Kidney (tissue), 14 donors: ENCODE results near the gene ARID5B. TPM values are rescaled to one million over a fixed set of nuclear protein-coding genes. Genes with fewer than 3 reads are reported as not detected.

ENCODE experiments used
- DNase-seq, 5 donors: peaks; one replicate each; pipeline ENCODE4 v3.0.0-alpha.2; 2013 to 2020
- FAIRE-seq: peaks from 2 replicates; lab custom pipeline; 2012; peaks lifted over from hg19 to GRCh38; lab: Jason Lieb, UNC
- H3K27ac ChIP-seq, 2 donors: one replicate each; pipeline ENCODE4 v1.7.0; 2013; ENCODE audit warnings: low read depth in 2 of 2, low read length in 2 of 2, inconsistent platforms in 1 of 2
- H3K27me3 ChIP-seq: one replicate; pipeline ENCODE4 v1.7.1; 2013; ENCODE audit warnings: low read length, inconsistent platforms; ENCODE audit not compliant: control insufficient read depth, insufficient read depth
- H3K36me3 ChIP-seq, 3 donors: one replicate each; pipeline versions ENCODE4 v1.7.0 to v1.7.1; 2013; ENCODE audit warnings: low read length in 3 of 3, control low read depth in 1 of 3, inconsistent platforms in 1 of 3; ENCODE audit not compliant: insufficient read depth in 3 of 3, control insufficient read depth in 2 of 3
- H3K4me1 ChIP-seq, 3 donors: one replicate each; pipeline versions ENCODE4 v1.7.0 to v1.7.1; 2013; ENCODE audit warnings: low read length in 3 of 3, inconsistent platforms in 1 of 3, low read depth in 1 of 3; ENCODE audit not compliant: control insufficient read depth in 2 of 3, insufficient read depth in 2 of 3
- H3K4me3 ChIP-seq, 3 donors: one replicate each; pipeline versions ENCODE4 v1.7.0 to v1.8.1; 2013; ENCODE audit warnings: low read length in 3 of 3, control low read depth in 1 of 3, inconsistent platforms in 1 of 3
- H3K9ac ChIP-seq, 3 donors: one replicate each; pipeline versions ENCODE4 v1.7.0 to v1.7.1; 2013; ENCODE audit warnings: low read length in 3 of 3, control low read depth in 1 of 3, inconsistent platforms in 1 of 3
- H3K9me3 ChIP-seq, 3 donors: one replicate each; pipeline versions ENCODE4 v1.7.0 to v1.7.1; 2013; ENCODE audit warnings: low read length in 3 of 3, control low read depth in 1 of 3, inconsistent platforms in 1 of 3; ENCODE audit not compliant: control insufficient read depth in 2 of 3, insufficient read depth in 1 of 3
- CTCF ChIP-seq: IDR thresholded peaks from 3 replicates; pipeline ENCODE4 v1.5.1; 2012; ENCODE audit warnings: mild to moderate bottlenecking, moderate library complexity, borderline replicate concordance; ENCODE audit not compliant: insufficient read depth; ENCODE audit errors: extremely low read depth
- intact Hi-C: fragments of 100-400 bp; cut with DNase I; formaldehyde crosslinking; loops from one replicate; pipeline ENCODE4 v1.11.1; 2022
- polyA plus RNA-seq: library from polyadenylated mRNA; stranded (reverse); fragments of 350-450 nt; fragmentation: Illumina TruSeq; extraction: RNeasy Lipid Tissue Mini Kit (QIAGEN cat#74804); gene quantifications from one replicate; pipeline ENCODE4 v1.2.3, GENCODE V29; 2014; ENCODE audit warnings: low read depth, low replicate concordance; ENCODE audit not compliant: insufficient read depth
- total RNA-seq: library from RNA; stranded (reverse); fragmentation: NEBNext Ultra II Directional; extraction: Animal tissue kit (Norgen Biotek cat#: 25700); gene quantifications from one replicate; pipeline ENCODE4 v1.2.1, GENCODE V29; 2021
- donor health status: control.
- donor health status: control.
- donor health status: control.
- donor health status: control.
- donor health status: control.
- donor health status: DM: yes; HTN: yes; CAD: no.
- donor health status: Normal renal cell carcinoma (clear cell type).

The ARID5B gene
- total and polyA plus RNA-seq, 2 donors from 2014 or later = 8.6 to 77.9 TPM

DNA sequence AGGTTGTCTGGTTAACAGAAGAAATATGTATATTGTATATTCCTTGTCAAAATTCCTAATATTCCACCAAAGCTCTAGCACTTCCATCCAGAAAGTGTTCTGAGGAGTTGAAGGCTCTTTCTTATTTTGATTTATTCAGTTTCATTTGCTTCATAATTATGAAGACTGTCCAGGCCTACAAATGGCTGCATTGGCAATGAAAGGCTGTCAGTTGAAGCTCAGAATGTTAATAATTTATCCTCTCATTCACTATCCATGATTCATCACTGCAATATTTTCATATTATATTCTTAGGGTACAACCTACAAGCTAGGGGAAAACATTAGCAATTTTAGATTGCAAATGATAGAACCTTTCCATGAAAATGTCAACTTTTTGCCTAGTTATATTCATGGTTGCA, 57.3 kb downstream of the ARID5B start:
- Histone ChIP-seq H3K27me3 (no peaks in the 10 kb centered on the region), H3K4me1 (peaks cover 0 to 8% (median 6%) of the 10 kb centered on the region in 3 donors), H3K27ac (no peak overlapping the region), H3K36me3 (no peaks in the 10 kb centered on the region), H3K9me3 (no peaks in the 10 kb centered on the region), H3K9ac (no peak overlapping the region), H3K4me3 (no peak overlapping the region)
- no peak for FAIRE-seq
- intact Hi-C loops = no loop called here
- no peak for DNase-seq
- TF ChIP-seq CTCF = no peak

- no peak overlapping the region for H3K9ac ChIP-seq
- H3K27ac ChIP-seq = no peak overlapping the region
- H3K9me3 ChIP-seq = no peaks in the 10 kb centered on the region
- intact Hi-C loops = no loop called here
- peaks cover 0 to 16% (median 13%) of the 10 kb centered on the region in 3 donors for H3K4me1 ChIP-seq
- H3K27me3 ChIP-seq = no peaks in the 10 kb centered on the region
- FAIRE-seq = no peak
- no peaks in the 10 kb centered on the region for H3K36me3 ChIP-seq
- DNase-seq = no peak
- no peak for TF ChIP-seq CTCF
- no peak overlapping the region for H3K4me3 ChIP-seq
Measured at GRCh38 chr10:61959814-61960213, 58.3 kb downstream of the ARID5B start.

DNA sequence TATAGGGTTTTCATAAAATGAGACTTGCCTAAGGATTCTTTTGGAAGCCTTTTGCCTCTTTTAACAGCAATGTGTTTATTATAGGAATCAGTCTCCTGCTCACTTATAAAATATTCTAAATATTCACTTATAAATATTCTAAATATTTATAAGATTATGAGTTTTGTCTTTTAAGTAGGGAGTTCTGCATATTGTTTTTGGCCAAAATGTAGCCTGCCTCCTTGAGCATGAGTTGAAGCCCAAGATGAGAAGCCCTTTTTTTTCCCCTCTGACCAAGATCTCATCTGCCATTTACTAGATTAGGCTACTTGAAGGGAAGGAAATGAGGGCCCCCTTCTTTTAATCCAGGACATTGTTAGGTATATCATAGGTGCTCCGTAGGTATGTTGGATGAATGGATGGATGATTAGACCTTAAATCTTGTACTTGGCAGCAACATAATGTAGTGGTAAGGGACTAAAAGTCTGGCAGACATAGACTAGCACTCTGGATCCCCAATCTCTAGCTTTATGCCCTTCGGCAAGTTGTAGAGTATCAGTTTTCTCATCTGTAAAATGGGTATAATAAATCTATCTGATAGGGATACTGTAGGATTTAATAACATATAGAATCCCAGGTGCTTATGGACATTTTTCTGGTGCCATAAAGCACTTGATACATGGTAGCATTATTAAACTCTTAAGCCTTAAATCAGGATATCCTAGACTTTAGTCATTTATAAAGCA, 59.1 kb downstream of the ARID5B start:
- DNase-seq (no peak), FAIRE-seq (no peak)
- H3K27ac ChIP-seq = no peak overlapping the region
- H3K36me3 ChIP-seq = no peaks in the 10 kb centered on the region
- intact Hi-C loops = no loop called here
- no peak for TF ChIP-seq CTCF
- no peaks in the 10 kb centered on the region for H3K27me3 ChIP-seq
- no peaks in the 10 kb centered on the region for H3K9me3 ChIP-seq
- H3K4me3 ChIP-seq = no peak overlapping the region
- H3K9ac ChIP-seq = no peak overlapping the region
- H3K4me1 ChIP-seq = peaks cover 0 to 16% (median 13%) of the 10 kb centered on the region in 3 donors
